Esophagus muscularis mucosa (tissue), 3 donors: ENCODE data around the gene NT5C1A.
A peak's percentile ranks its signal among the peaks of the same experiment; 100 is the strongest.

ENCODE experiments used
- POLR2A ChIP-seq: fragments of 450-650 bp; IDR thresholded peaks from one replicate; pipeline ENCODE4 v1.6.1; 2017; ENCODE audit warnings: antibody characterized with exemption, moderate library complexity, mild to moderate bottlenecking, low read depth
- TF ChIP-seq, protein P1 (sequence below), 3 experiments: fragments of 200-600 bp in 2 of 3; fragments of 450-650 bp in 1 of 3; sonication (generic) in 2 of 3; IDR thresholded peaks; one replicate each; pipeline ENCODE4 v1.5.1; 2017 to 2019; ENCODE audit warnings: antibody characterized with exemption in 3 of 3, mild to moderate bottlenecking in 2 of 3, moderate library complexity in 1 of 3

DNA sequence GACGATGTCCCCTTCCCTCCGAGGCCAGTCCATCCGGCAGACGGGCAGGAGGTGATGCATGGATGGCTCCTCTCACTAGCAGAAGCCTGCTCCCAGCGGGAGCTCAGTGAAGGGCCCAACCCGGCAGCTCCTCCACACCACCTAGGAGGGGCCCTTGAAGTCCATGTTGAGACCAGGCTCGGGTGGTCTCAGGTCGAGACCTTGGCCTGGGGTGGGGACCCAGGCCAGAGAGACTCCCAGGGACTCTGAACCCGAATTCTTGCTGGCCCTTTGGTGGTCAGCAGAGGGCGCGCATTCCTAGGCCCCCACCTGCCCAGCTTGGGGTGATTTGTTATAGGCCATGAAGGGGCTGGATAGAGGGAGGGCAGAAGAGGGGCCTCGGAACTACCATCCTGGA is 642 bp upstream of the NT5C1A start:
- TF ChIP-seq, protein P1, sequence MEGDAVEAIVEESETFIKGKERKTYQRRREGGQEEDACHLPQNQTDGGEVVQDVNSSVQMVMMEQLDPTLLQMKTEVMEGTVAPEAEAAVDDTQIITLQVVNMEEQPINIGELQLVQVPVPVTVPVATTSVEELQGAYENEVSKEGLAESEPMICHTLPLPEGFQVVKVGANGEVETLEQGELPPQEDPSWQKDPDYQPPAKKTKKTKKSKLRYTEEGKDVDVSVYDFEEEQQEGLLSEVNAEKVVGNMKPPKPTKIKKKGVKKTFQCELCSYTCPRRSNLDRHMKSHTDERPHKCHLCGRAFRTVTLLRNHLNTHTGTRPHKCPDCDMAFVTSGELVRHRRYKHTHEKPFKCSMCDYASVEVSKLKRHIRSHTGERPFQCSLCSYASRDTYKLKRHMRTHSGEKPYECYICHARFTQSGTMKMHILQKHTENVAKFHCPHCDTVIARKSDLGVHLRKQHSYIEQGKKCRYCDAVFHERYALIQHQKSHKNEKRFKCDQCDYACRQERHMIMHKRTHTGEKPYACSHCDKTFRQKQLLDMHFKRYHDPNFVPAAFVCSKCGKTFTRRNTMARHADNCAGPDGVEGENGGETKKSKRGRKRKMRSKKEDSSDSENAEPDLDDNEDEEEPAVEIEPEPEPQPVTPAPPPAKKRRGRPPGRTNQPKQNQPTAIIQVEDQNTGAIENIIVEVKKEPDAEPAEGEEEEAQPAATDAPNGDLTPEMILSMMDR (IDR thresholded peaks at IDR 0.05), result peak in 1 of 3 experiments; percentile 26
- TF ChIP-seq POLR2A, result no peak
